ENCODE data around the gene CNTNAP1.

CNTNAP1 gene

DNA sequence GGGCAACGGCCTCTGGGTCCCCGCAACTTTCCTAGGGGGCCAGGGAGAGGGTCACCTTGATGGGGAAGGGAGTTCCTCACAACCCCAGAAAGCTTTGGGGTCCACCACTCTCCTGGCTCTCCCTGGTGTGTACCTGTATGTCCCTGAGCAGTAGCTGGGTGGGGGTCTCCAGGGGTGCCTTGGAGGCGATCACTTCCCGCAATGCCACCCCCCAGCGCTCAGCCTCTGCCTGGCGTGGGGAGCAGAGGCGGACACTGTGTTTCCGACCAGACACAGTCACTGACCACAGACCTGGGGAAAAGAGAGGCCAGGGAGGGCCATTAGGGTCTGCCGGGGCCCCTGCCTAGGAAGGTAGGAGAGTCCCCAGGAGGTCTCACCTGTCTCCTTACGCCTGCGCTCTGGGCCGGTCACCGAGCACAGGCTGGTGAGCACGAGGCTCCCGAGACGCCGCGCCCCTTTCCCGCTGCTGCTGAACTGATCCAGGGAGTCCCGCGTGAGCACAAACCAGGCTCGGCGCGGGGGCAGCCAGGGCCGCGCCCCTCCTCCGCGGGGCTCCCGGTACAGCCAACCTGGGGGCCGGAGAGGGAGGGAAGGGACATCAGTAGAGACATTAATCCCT, 9.0 kb upstream of the CNTNAP1 start:
- H3K9ac ChIP-seq (ENCODE audit: low read length), result no peak overlapping the region
- H3K27ac ChIP-seq (ENCODE audit: low read depth, low read length), result peak overlapping the region; percentile 61
- H3K4me1 ChIP-seq (ENCODE audit: insufficient read depth, low read length), result peaks cover 37% of the 10 kb centered on the region
- H3K9me3 ChIP-seq (ENCODE audit: low read length), result no peaks in the 10 kb centered on the region
- H3K4me3 ChIP-seq (ENCODE audit: low read depth in 1 of 2, low read length in 2 of 2), result no peak overlapping the region
- H3K27me3 ChIP-seq (ENCODE audit: control insufficient read depth in 1 of 2, insufficient read depth in 2 of 2, low read length in 2 of 2), result no peaks in the 10 kb centered on the region
- peaks cover 43% of the 10 kb centered on the region for H3K36me3 ChIP-seq (ENCODE audit: insufficient read depth, low read length)

DNA sequence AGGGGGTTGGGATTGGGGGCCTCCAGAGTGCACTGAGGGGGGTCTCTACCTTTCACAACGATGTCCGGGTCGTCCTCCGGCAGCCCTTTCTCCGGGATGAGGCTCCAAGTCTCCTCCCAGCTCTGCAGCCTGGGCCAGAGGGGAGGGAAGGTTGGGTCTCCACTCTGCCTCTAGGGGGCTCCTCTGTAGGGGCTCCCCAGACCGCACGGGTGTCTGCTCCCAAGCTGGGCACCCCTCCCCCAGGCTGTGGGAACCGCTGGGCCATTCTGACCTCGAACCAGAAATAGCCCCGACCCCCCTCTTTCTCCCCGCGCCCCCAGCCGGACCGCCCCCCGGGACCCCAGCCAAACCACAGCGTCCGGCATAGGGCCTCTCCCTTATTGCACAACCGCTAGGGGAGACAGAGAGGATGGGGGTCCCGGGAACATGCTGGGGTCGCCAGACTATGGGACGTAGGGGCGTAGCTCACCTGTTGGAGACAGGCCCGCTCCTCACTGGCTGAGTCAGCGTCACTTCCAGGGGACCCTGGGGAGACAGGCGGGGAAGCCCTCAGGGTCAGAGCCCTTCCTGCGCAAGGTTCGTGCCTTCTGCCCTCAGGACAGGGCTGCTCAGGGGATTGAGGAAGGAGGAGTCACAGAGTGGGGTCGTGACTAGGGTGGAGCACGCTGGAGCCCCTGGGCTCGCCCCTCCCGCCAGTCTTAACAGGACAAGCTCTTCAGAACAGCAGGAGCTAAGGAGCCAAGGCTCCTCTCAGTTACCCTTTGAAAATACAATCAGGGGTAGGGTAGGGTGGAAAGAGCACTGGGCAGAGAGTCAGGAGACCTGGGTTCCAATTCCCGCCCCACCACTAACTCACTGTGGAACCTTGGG, 8.2 kb upstream of the CNTNAP1 start:
- Histone ChIP-seq H3K9me3 (ENCODE audit: low read length) (no peaks in the 10 kb centered on the region), H3K4me3 (ENCODE audit: low read depth in 1 of 2, low read length in 2 of 2) (peak overlapping the region; percentile 96 to 97), H3K36me3 (ENCODE audit: insufficient read depth, low read length) (peaks cover 39% of the 10 kb centered on the region), H3K4me1 (ENCODE audit: insufficient read depth, low read length) (peaks cover 36% of the 10 kb centered on the region), H3K27me3 (ENCODE audit: control insufficient read depth in 1 of 2, insufficient read depth in 2 of 2, low read length in 2 of 2) (no peaks in the 10 kb centered on the region), H3K27ac (ENCODE audit: low read depth, low read length) (peak overlapping the region; percentile 61), H3K9ac (ENCODE audit: low read length) (peak overlapping the region; percentile 29)

DNA sequence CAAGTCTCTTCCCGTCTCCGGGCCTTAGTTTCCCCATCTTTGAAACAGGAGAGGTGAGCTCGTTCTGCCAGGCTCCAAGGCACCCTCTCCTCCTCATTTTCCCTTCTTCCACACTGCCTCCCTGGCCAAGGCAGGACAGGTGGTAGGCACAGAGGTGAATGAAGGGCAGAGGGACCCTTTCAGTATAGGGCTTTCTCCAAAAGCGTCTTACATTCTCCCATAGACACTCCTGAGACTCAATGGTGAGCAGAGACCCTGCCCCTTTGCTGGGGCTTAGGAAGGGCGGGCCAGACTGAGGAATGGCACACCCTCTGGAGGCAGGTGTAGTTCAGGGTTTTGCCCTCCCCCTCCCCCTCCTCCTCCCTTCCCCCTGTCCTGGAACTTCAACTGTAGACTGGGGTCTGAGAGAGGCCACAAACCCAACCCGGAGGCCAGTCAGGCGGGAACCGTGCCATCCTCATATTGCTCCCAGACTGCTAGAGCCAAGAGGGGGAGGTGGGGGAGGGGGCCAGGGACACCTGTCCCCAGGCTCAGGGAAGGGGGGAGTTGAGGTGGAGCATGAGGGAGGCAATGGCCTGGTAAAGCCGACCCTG, 7.5 kb upstream of the CNTNAP1 start:
- peaks cover 36% of the 10 kb centered on the region for H3K4me1 ChIP-seq (ENCODE audit: insufficient read depth, low read length)
- no peaks in the 10 kb centered on the region for H3K27me3 ChIP-seq (ENCODE audit: control insufficient read depth in 1 of 2, insufficient read depth in 2 of 2, low read length in 2 of 2)
- peak overlapping the region; percentile 92 for H3K9ac ChIP-seq (ENCODE audit: low read length)
- H3K9me3 ChIP-seq (ENCODE audit: low read length), result no peaks in the 10 kb centered on the region
- H3K4me3 ChIP-seq (ENCODE audit: low read depth in 1 of 2, low read length in 2 of 2), result peak overlapping the region; percentile 96 to 97
- peak overlapping the region; percentile 96 for H3K27ac ChIP-seq (ENCODE audit: low read depth, low read length)
- peaks cover 33% of the 10 kb centered on the region for H3K36me3 ChIP-seq (ENCODE audit: insufficient read depth, low read length)

DNA sequence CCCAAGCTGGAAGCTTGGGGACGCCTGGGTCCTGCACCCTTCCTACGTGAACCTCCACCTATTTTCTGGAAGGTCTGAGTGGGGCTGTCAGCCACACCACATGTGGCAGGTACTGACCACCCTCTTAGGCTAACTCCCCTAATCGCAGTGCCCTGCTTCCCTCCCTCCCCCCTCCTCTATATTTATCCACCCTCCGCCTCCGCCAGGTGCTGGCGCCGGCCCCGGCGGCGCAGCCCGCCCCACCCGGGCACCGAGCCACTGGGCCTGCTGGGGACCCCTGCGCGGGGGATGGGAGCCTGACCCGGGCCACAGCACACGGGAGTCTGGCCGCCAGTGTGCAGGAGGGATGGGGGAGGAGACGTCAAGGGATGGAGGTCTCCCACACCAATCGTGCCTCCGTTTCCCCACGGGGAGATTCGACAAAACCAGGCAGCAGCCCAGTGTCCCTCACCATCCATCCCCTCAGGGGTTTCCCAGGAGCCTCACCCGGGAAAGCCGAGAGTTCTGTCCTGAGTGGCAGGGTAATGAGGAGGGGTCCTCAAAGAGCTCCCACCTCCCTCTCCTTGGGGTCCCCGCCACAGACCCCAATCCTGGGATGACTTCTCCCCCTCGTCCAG, 6.9 kb upstream of the CNTNAP1 start:
- Histone ChIP-seq H3K27me3 (ENCODE audit: control insufficient read depth in 1 of 2, insufficient read depth in 2 of 2, low read length in 2 of 2) (no peaks in the 10 kb centered on the region), H3K4me3 (ENCODE audit: low read depth in 1 of 2, low read length in 2 of 2) (peak overlapping the region; percentile 96 to 97), H3K9ac (ENCODE audit: low read length) (peak overlapping the region; percentile 92), H3K36me3 (ENCODE audit: insufficient read depth, low read length) (peaks cover 30% of the 10 kb centered on the region), H3K4me1 (ENCODE audit: insufficient read depth, low read length) (peaks cover 39% of the 10 kb centered on the region), H3K27ac (ENCODE audit: low read depth, low read length) (peak overlapping the region; percentile 96), H3K9me3 (ENCODE audit: low read length) (no peaks in the 10 kb centered on the region)

DNA sequence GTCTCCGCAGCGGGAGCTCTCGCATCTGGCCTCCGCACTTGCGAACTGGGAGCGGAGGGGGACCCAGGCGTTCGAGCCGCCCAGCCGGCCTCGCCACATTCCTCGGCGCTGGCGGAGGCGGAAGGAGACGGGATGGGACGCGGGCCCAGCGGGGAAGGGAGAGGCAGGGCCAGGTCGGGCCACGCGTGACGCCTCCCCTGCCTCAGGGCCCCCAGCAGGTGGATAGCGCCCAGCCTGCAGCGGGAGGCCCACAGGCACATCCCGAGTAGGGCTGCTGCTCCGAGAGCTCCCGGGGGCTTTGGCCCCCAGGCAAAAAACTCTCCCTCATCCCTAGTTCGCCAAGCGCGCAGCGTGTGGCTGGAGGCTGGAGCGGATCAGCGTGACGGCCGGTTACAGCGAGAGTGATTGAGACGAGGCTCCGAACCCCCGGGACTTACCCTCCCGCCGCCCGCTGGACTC, 6.3 kb upstream of the CNTNAP1 start:
- H3K4me3 ChIP-seq (ENCODE audit: low read depth in 1 of 2, low read length in 2 of 2), result peak overlapping the region; percentile 96 to 97
- H3K9me3 ChIP-seq (ENCODE audit: low read length), result no peaks in the 10 kb centered on the region
- H3K4me1 ChIP-seq (ENCODE audit: insufficient read depth, low read length), result peaks cover 39% of the 10 kb centered on the region
- no peaks in the 10 kb centered on the region for H3K27me3 ChIP-seq (ENCODE audit: control insufficient read depth in 1 of 2, insufficient read depth in 2 of 2, low read length in 2 of 2)
- H3K36me3 ChIP-seq (ENCODE audit: insufficient read depth, low read length), result peaks cover 25% of the 10 kb centered on the region
- peak overlapping the region; percentile 92 for H3K9ac ChIP-seq (ENCODE audit: low read length)
- H3K27ac ChIP-seq (ENCODE audit: low read depth, low read length), result peak overlapping the region; percentile 96

DNA sequence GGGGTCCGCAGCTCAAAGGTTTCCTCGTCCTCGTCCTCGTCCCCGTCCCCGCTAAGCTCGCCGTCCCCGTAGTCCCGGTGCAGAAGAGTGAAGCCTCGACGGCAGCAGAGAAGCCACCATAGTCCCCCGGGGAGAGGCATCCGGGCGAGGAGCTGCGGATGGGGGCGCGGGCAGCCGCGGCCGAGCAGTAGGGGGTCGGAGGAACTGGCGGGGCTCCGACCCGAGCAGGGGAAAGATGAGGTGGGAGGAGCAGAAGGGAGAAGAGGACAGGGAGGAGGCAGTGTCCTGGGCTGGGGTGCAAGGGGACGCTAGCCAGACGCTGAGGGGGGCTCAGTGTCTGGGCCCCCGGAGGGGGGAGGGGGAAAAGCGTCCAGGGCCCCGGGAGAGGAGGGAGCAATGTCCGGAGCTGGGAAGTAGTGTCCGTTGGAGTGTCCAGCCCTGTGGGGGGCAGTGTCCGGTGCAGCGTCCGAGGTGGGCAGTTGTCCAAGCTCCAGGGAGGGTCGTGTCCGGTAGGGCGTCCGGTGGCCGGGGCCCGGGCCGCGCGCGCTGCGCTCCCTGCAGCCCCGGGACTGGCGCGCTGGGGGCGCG, 5.8 kb upstream of the CNTNAP1 start, which contains the start of gene PLEKHH3:
Gene PLEKHH3, minus strand, starts transcription at position 571 of the 588 bp plus-strand sequence. Its CDS starts 431 bp downstream, at position 140.
- peaks cover 20% of the 10 kb centered on the region for H3K36me3 ChIP-seq (ENCODE audit: insufficient read depth, low read length)
- peak within 1 kb of the TSS; percentile 92 for H3K9ac ChIP-seq (ENCODE audit: low read length)
- peaks cover 43% of the 10 kb centered on the region for H3K4me1 ChIP-seq (ENCODE audit: insufficient read depth, low read length)
- H3K9me3 ChIP-seq (ENCODE audit: low read length), result no peaks in the 10 kb centered on the region
- H3K27me3 ChIP-seq (ENCODE audit: control insufficient read depth in 1 of 2, insufficient read depth in 2 of 2, low read length in 2 of 2), result no peaks in the 10 kb centered on the region
- peak within 1 kb of the TSS; percentile 99 for H3K27ac ChIP-seq (ENCODE audit: low read depth, low read length)
- peak within 1 kb of the TSS; percentile 96 to 97 for H3K4me3 ChIP-seq (ENCODE audit: low read depth in 1 of 2, low read length in 2 of 2)

DNA sequence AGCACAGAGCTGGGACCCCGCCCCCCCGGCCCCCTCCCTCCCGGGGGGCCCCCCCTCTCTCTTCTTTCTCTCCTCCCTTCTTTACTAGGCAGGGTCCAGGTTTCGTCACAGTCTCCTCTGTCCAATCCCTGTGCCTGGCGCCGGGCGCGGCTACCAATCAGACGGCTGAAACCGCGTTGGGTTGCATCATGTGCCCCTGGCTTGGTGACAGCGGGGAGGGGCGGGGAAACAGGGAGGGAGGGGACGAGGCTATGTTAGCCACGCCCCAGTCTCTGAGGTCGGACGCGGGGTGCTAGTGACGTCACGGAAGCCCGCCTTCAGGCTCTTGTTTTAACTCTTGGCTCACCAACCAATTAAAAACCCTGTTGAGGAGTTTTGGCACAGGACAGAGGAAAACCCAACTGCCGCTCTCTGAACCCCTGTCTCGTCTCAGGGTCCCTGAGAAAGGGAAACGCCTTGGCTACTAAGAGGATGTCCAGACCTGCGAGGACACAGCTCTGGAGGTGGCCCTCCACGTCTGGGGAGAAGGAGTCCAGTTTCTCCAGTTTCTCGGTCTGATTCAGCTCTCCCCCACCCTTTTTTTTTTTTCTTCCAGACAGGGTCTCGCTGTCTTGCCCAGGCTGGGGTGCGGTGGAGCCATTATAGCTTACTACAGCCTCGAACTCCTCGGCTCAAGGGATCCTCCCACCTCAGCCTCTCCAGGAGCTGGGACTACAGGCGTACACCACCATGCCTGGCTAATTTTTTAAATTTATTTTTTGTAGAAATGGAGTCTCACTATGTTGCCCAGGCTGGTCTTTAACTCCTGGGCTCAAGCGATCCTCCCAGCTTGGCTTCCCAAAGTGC, 5.1 kb upstream of the CNTNAP1 start:
- Histone ChIP-seq H3K9me3 (ENCODE audit: low read length) (no peaks in the 10 kb centered on the region), H3K27ac (ENCODE audit: low read depth, low read length) (peak overlapping the region; percentile 99), H3K27me3 (ENCODE audit: control insufficient read depth in 1 of 2, insufficient read depth in 2 of 2, low read length in 2 of 2) (no peaks in the 10 kb centered on the region), H3K4me3 (ENCODE audit: low read depth in 1 of 2, low read length in 2 of 2) (peak overlapping the region; percentile 56 to 97), H3K36me3 (ENCODE audit: insufficient read depth, low read length) (peaks cover 13% of the 10 kb centered on the region), H3K4me1 (ENCODE audit: insufficient read depth, low read length) (peaks cover 50% of the 10 kb centered on the region), H3K9ac (ENCODE audit: low read length) (peak overlapping the region; percentile 82)

DNA sequence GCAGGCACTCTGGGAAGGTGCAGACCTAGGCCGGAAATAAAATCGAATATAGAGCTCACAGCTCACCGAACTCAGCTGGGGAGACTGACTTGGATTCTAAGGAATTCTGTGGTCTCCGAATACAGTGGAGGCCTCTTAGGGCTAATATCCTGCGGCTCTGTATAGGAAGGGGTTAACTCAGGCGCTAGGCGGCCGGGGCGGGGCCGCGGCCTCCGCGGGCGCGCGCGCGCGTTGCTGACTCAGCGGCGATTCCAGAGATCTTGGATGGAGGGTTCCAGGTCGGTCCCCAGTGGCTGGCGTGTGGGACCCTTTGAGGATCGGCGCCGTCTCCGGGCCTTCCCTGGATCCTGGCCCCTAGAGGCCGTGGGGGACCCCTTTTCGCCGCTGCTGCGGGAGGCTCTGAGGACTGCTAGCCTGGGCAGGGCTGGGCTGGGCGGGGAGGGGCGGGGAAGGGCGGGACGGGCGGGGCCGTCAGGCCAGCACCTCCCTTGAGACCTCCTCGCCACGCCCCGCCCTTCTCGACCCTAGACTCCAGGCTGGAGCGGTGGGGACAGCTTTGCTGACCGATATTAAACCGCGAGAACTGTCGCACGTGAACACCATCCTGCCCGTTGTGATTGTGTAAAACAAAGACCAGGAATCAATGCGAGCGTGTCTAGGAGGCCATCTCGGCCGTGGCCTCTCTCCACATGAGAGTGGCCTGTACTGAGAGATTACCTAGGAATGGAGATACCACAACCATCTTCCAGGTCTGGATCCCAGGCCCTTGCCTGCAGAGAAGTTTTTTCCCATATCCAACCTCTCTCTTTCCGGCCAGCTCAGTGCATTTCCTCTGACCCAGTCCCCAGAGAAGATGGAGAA, 4.2 kb upstream of the CNTNAP1 start:
- Histone ChIP-seq H3K4me3 (ENCODE audit: low read depth in 1 of 2, low read length in 2 of 2) (peak overlapping the region; percentile 56 to 76), H3K9me3 (ENCODE audit: low read length) (no peaks in the 10 kb centered on the region), H3K27ac (ENCODE audit: low read depth, low read length) (peak overlapping the region; percentile 99), H3K9ac (ENCODE audit: low read length) (peak overlapping the region; percentile 82), H3K27me3 (ENCODE audit: control insufficient read depth in 1 of 2, insufficient read depth in 2 of 2, low read length in 2 of 2) (no peaks in the 10 kb centered on the region), H3K36me3 (ENCODE audit: insufficient read depth, low read length) (peaks cover 4% of the 10 kb centered on the region), H3K4me1 (ENCODE audit: insufficient read depth, low read length) (peaks cover 50% of the 10 kb centered on the region)

DNA sequence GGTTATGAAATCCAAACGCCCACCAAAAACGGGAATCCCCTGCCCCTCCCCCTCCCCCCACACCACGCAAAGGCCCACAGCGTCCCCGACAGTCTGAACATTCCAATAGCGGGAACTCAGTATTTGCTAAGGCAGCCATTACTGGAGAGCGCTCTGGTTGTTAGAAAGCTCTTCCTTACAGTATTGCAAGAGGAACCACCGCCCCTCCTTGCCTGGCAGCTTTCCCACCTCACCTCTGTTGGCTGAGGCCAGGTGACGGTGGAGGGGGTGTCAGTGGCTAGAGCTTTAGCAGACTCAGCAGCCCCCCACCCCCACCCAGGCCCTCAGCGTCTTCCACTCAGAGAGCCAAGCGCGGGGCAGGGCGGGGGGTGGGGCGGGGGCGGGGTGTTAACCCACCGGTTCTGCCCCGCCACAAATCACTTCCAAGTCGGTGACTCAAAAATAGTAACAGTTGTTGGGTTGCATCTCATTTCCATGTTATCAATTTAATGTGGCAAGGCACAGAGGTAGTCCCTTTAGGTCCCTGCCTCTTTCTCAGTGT, 3.3 kb upstream of the CNTNAP1 start:
- Histone ChIP-seq H3K27me3 (ENCODE audit: control insufficient read depth in 1 of 2, insufficient read depth in 2 of 2, low read length in 2 of 2) (no peaks in the 10 kb centered on the region), H3K4me3 (ENCODE audit: low read depth in 1 of 2, low read length in 2 of 2) (peak overlapping the region in 1 of 2 donors; percentile 60), H3K9ac (ENCODE audit: low read length) (peak overlapping the region; percentile 49), H3K4me1 (ENCODE audit: insufficient read depth, low read length) (peaks cover 45% of the 10 kb centered on the region), H3K36me3 (ENCODE audit: insufficient read depth, low read length) (no peaks in the 10 kb centered on the region), H3K27ac (ENCODE audit: low read depth, low read length) (peak overlapping the region; percentile 99), H3K9me3 (ENCODE audit: low read length) (no peaks in the 10 kb centered on the region)

Measured in muscle layer of colon (tissue), 2 donors.